Lung microvascular endothelial cell (primary cell): ENCODE data around the gene YAP1. TPM values are rescaled to one million over a fixed set of nuclear protein-coding genes. Genes with fewer than 3 reads are reported as not detected.
"Not testable (repeated sequence)": the region's sequence is repeated elsewhere in the genome, so short reads cannot be mapped to it uniquely, and the experiment has no call there.

Experiments used
- DNase-seq, 2 donors: peaks; one replicate each; pipeline versions ENCODE4 v3.0.0 to v3.0.0-alpha.2; 2010; ENCODE audit warnings: low read depth in 2 of 2
- total RNA-seq: library from RNA; depleted of rRNA; stranded (reverse); fragments of >200 nt; gene quantifications from 2 replicates; pipeline ENCODE4 v1.2.1, GENCODE V29; 2014

The YAP1 gene
- total RNA-seq, 1 donor from 2014 or later: 94.6 TPM

DNA sequence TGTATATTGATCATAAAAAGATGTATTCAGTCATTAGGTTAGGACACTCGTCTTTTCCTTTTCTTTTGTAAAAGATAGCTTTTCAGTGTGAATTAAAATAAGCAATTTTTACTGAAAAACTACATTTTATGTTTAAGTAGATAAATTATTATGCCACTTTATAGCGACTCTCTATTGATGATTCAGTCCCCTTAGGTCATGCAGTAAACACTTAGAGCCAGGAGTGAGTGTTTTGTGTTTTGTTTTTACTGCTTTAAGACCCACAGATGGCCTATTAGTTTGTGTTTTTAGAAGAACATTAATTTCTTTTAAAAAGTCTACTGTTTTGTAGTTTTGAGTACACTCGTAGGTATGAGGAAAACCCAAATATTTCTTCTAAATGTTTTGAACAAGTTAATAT is 86.6 kb downstream of the YAP1 start:
- DNase-seq: no peak

- no peak for DNase-seq
Observed at GRCh38 chr11:102197670-102198139, 87.5 kb downstream of the YAP1 start.

- DNase-seq: no peak
Observed at GRCh38 chr11:102199673-102200072, 89.4 kb downstream of the YAP1 start.

GRCh38 chr11:102200325-102200724 is 90.1 kb downstream of the YAP1 start:
- DNase-seq: not testable (repeated sequence)

DNA sequence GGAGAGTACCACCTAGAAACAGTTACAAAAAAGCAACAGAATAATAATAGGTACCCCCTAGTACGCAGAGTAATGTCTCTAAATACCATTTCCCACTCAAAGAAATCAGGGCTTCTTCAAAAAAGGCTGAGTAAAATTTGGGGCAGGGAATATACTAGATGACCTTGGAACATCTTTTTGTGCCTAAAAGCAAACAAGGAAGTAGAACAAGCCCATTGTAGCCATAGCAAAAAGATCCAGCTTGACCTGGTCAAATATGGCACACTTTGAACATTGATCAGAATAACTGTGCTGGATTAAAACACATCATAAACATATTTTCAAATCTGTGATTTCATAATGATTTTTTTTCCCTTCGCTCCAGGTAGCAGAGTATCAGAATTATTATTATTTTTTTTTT is 91.5 kb downstream of the YAP1 start:
- DNase-seq: no peak

GRCh38 chr11:102202972-102203371 is 92.7 kb downstream of the YAP1 start:
- DNase-seq: no peak

GRCh38 chr11:102204174-102204573 is 93.9 kb downstream of the YAP1 start:
- no peak for DNase-seq

GRCh38 chr11:102205805-102206204 is 95.6 kb downstream of the YAP1 start:
- no peak for DNase-seq

GRCh38 chr11:102208835-102209234 is 98.6 kb downstream of the YAP1 start:
- DNase-seq: no peak

- no peak for DNase-seq
Observed at GRCh38 chr11:102214623-102215022, 104.4 kb downstream of the YAP1 start.

DNA sequence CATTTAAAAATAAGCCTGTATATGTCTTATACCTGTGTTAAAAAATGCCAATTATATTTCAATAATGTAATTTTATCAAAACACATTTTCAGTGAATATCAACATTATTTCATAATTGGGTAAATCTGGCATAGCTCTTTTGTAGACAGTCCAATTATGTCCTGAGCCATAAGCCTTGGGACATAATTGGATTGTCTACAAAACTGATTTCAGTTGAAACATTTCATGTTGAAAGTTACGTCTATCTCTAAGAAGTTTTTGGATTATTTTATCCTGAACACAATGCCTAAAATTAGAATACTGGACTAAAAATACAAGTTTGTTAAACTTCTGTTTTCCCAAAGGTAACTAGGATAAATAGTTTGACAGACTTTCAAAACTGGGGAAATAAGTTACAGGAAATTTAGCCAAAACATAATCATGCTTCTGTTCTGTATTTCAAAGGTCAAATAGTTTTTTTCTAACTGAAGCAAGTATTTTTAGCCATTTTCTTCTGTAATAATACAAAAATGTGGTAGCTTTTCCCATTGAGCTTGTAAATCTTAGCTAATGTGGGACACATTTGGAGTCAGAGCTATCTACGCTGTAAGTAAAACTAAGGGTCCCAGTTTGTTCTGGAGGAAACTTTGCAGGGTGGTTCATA is 106.3 kb downstream of the YAP1 start:
- DNase-seq: no peak

DNA sequence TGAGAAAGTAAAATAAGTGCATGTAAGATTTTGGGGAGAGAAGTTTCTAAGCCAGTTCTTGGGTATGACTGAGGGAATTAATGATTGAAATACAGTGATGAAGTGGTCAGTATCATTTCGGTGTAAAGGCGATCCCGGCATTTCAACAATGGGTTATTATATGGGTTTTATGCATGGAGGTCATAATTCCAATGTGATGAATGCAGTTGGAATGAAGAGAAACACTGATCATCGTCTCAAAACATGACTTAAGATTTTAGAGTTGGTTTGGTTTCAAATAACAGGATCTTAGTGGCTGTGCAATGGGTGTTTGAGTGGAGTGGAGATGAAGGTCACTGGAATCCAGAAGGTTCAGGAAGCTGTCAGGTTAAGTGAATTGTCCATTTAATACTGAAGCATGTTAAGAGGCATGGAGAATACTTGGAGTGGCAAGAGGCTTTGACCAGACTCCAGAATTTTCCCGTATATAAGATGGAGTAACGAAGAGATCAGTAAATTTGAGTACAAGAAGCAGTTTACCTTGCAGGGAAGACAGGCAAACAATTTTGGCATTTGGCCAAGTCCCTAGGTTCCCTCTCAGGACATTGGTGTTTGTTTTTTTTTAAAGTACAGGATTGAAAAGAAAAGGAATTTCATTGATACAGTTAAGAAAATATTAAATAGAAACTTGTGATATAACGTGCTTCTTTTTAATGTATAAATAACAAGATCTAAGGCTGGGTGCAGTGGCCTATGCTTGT is 110.7 kb downstream of the YAP1 start:
- DNase-seq: no peak

DNA sequence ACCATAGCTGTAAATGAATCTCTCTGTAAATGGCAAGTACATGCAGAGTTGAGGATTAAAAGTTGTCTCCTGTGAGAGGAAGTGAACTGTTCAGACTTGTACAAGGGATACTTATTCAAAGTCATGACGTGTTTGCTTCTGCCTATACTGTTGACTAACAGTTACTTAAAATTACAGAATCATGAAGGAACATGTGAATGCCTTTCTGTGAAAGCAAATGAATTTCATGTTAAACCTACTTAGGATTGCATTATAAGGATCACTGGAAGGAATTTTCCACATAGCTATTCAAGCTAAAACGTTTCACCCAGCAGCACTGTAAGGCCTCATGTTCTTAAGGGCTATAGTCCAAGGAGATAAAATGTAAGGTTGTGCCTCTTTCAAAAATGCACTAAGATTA is 113.6 kb downstream of the YAP1 start:
- peak in 1 of 2 donors; percentile 16 for DNase-seq

GRCh38 chr11:102225689-102226568 is 115.7 kb downstream of the YAP1 start:
- peak; percentile 7 to 95 for DNase-seq

DNA sequence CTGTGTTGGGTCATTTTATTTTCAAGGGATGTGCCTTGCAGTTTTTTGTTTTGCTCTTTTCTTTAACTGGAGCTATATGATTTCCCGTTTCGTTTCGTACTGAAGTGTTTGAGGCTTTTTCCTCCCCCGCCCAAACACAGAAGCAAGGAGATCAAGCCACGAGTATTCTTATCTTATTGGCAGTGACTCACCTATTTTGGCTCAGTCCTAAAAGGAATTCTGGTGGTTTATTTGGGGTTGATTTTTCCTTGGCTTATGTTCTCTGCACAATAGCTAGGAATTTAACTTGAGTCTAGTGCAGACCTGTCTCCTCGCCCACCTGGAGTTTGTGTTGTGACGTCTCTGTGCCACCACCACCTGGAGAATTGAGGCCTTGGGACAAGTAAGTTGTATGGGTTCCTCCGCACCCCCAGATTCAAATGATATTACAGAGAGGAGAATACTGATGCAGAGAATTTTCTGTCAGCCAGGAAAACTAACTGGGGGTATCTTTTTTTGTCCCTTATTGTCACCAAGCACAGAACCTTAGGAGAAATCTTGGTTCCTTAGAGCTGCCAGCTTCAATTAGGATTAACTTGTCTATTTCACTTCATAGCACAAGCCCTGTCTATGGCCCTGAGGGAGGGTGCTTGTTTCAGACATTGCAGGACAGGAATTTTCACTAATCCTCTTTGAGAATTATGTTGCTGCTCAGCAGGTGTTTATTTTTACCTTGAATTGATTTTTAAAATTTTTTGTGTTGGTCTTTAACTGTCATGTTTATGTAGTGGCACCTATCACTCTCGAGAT is 116.6 kb downstream of the YAP1 start:
- DNase-seq: peak in 1 of 2 donors; percentile 63

DNA sequence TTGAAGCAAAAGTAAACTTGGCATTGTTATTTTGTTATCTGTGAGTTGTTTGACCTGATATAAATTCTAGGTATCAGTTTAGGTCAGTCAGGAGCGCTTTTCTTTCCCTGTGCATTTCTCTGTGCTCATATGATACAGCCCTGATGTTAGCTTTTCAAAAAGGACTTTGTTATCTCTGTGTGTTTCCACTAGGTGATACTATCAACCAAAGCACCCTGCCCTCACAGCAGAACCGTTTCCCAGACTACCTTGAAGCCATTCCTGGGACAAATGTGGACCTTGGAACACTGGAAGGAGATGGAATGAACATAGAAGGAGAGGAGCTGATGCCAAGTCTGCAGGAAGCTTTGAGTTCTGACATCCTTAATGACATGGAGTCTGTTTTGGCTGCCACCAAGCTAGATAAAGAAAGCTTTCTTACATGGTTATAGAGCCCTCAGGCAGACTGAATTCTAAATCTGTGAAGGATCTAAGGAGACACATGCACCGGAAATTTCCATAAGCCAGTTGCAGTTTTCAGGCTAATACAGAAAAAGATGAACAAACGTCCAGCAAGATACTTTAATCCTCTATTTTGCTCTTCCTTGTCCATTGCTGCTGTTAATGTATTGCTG is 119.4 kb downstream of the YAP1 start:
- DNase-seq: no peak

DNA sequence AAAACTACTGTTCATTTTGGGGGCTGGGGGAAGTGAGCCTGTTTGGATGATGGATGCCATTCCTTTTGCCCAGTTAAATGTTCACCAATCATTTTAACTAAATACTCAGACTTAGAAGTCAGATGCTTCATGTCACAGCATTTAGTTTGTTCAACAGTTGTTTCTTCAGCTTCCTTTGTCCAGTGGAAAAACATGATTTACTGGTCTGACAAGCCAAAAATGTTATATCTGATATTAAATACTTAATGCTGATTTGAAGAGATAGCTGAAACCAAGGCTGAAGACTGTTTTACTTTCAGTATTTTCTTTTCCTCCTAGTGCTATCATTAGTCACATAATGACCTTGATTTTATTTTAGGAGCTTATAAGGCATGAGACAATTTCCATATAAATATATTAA is 119.9 kb downstream of the YAP1 start:
- DNase-seq: no peak

- no peak for DNase-seq
Observed at GRCh38 chr11:102230911-102231310, 120.7 kb downstream of the YAP1 start.

GRCh38 chr11:102234779-102235439 is 124.7 kb downstream of the YAP1 start:
- DNase-seq: no peak

- DNase-seq: no peak
Observed at GRCh38 chr11:102237096-102237735, 127.0 kb downstream of the YAP1 start.
